AG09319 (cell line): ENCODE measurements around the gene ARHGDIG.
"Not testable (repeated sequence)": the region's sequence is repeated elsewhere in the genome, so short reads cannot be mapped to it uniquely, and the experiment has no call there.

ENCODE experiments used
- DNase-seq: peaks from one replicate; pipeline ENCODE4 v3.0.0-alpha.2; 2010; ENCODE audit warnings: low read depth; ENCODE audit errors: extremely low read depth
- CTCF ChIP-seq: IDR thresholded peaks from 2 replicates; pipeline ENCODE4 v1.5.1; 2011; ENCODE audit warnings: low read depth, mild to moderate bottlenecking, inconsistent platforms, low read length, moderate library complexity

ARHGDIG gene

GRCh38 chr16:264440-264951 is 15.9 kb upstream of the ARHGDIG start:
- DNase-seq, result no peak
- no peak for TF ChIP-seq CTCF

- no peak for DNase-seq
- no peak for TF ChIP-seq CTCF
Observed at GRCh38 chr16:265002-265529, 15.3 kb upstream of the ARHGDIG start.

GRCh38 chr16:265711-266110 is 14.7 kb upstream of the ARHGDIG start:
- DNase-seq, result no peak
- no peak for TF ChIP-seq CTCF

GRCh38 chr16:266258-267164 is 13.9 kb upstream of the ARHGDIG start:
- no peak for TF ChIP-seq CTCF
- no peak for DNase-seq

GRCh38 chr16:267562-267961 is 12.8 kb upstream of the ARHGDIG start:
- not testable (repeated sequence) for DNase-seq

GRCh38 chr16:268141-269053 is 12.0 kb upstream of the ARHGDIG start:
- no peak for DNase-seq

More at GRCh38 chr16:268141-269053, 12.0 kb upstream of the ARHGDIG start:
- no peak for TF ChIP-seq CTCF
